Cerebellar cortex (tissue), 1 donor: ENCODE measurements around the gene TNRC18.
"Not testable (repeated sequence)": the region's sequence is repeated elsewhere in the genome, so short reads cannot be mapped to it uniquely, and the experiment has no call there.

ENCODE experiments used
- DNase-seq: peaks from one replicate; pipeline ENCODE4 v3.0.0-alpha.2; 2015; ENCODE audit warnings: low spot score

The TNRC18 gene

GRCh38 chr7:5291301-5291700, 132.3 kb downstream of the TNRC18 start:
- DNase-seq, result no peak

- no peak for DNase-seq
Measured at GRCh38 chr7:5289355-5289754, 134.3 kb downstream of the TNRC18 start.

GRCh38 chr7:5288560-5288959, 135.1 kb downstream of the TNRC18 start:
- not testable (repeated sequence) for DNase-seq

DNA sequence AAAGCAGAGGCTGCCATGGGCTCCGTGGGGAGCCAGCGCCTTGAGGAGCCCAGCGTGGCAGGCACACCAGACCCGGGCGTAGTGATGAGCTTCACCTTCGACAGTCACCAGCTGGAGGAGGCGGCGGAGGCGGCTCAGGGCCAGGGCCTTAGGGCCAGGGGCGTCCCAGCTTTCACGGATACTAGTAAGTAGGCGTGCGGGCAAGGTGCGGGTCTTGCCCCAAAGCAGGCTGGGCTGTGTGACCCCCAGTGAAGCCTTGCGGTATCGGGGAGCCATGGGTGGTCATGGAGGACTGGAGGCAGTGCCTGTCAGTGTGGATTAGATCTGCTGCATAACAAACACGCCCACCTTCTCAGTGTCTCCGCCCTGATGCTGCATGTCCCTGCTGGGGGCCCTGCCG, 135.8 kb downstream of the TNRC18 start:
- no peak for DNase-seq

DNA sequence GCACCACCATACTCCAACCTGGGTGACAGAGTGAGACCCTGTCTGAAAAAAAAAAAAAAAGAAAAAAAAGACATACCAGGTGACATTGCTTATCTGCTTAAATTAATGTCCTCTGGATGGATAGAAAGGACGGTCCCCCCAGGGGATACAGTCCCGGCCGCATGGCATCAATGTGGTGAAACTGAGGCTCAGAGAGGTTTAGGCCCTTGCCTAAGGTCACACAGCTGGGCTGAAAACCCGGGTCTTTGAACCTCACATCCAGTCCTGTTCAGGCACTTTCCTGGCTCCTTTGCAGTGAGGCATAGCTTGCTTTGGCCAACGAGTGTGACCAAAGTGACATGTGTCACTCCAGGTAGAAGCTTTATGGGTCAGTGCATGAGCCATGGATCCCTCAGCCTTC, 136.3 kb downstream of the TNRC18 start:
- DNase-seq, result not testable (repeated sequence)

DNA sequence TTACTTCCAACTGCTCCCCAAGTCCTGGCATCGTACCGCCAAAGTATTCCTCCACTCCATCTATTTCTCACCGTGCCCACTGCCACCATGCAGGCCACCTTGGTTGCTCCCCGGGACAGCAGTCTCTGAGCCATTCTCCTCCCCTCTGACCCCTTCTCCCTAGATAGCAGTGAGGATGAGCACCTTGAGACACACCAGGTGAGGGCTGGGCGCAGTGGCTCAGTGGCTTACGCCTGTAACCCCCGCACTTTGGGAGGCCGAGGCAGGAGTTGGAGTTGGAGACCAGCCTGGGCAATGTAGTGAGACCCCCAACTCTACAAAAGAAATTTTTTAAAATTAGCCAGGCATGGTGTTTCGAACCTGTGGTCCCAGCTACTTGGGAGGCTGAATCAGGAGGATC, 136.7 kb downstream of the TNRC18 start:
- no peak for DNase-seq

DNA sequence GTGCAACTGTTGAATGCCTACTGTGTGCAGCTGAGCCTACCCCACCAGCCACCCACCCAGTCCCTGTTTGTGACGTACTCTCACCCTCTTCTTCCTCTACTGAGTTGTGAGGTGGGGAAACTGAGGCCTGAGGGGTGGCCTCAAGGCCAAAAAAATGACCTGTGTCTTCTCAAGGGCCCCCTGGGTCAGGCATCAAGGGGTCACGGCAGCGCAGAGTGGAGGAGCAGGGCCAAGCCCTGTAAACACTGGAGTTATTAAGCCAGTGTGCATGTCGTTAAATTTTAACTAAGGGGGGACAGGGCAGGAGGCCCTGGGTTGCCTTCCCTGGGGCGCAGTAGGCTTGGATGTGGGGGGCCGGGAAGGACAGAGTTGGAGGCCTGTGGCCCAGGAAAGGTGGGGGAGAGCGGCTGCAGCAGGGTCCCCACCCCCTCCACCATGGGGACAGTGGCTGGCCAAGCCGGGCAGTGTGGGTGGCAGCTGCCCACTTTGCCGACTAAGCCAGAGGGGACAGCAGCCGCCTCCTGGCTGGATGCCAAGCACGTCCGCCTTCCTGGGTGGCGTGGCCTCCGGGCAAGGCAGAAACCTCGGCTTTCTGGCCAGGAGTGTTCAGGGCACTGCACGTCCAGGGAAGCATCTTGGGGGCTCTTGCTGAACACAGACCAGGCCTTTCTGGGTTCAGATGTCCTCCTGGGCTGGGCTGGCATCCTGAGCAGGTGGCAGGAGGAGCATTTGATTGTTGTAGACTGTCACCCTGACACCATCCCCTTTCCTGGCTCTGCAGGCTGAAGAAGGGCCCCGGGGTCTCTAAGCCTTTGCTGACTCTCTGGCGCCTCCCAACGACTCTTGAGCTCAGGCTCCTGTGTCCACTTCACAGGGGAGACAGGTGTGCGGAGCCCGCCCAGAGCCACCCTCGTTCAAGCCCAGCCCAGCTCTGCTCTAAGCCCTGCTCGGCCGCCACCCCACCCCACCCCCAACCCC, 139.0 kb downstream of the TNRC18 start:
- peak; percentile 70 for DNase-seq

GRCh38 chr7:5283421-5284303, 140.0 kb downstream of the TNRC18 start:
- peak; percentile 19 for DNase-seq

- DNase-seq, result peak; percentile 19
Measured at GRCh38 chr7:5282543-5283316, 140.9 kb downstream of the TNRC18 start, which contains the start of gene SLC29A4. Gene SLC29A4, plus strand, starts transcription at chr7:5282943. Its CDS starts 4,874 bp downstream, at chr7:5287817.

GRCh38 chr7:5281598-5282500, 141.8 kb downstream of the TNRC18 start:
- not testable (repeated sequence) for DNase-seq

DNA sequence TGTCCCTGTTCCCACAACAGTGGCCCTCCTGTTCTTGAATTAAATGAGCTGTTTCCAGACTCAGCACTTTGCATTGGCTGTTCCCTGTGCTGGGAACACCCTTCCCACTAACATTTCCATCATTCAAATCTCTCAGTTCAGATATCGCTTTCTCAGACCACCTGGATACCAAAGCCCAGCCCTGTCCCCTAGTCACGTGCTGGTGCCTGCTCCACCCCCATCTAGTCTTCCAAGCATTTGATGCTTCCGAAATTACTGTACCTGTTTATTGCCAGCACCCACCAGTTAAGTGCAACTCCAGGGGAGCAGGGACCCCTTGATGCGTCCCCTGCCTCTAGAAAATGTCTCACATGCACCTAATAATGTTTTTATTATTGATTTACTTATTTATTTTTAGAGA, 143.9 kb downstream of the TNRC18 start:
- DNase-seq, result no peak

DNA sequence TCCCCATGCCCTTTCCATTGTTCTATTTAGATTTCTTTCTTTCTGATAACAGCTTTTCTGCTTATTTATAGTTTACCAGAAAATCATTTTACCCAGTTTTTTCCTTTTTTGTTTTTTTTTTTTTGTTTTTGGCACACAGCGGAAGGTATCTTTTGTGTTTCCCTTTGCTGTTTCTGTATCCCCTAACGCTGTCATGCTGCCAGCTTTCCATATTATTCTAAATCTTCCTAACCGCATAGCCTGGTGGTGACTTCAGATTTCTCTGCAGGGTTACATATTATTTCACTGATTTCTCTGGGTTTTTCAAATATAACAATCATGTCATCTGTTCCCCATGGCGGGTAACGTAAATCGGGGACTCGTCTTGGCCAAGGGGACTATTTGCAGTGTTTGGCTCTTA, 144.9 kb downstream of the TNRC18 start:
- DNase-seq, result no peak

- no peak for DNase-seq
Measured at GRCh38 chr7:5276611-5277010, 147.0 kb downstream of the TNRC18 start.

GRCh38 chr7:5276123-5276522, 147.5 kb downstream of the TNRC18 start:
- DNase-seq, result not testable (repeated sequence)

GRCh38 chr7:5275510-5275909, 148.1 kb downstream of the TNRC18 start:
- DNase-seq, result not testable (repeated sequence)

GRCh38 chr7:5274985-5275431, 148.6 kb downstream of the TNRC18 start:
- not testable (repeated sequence) for DNase-seq

- no peak for DNase-seq
Measured at GRCh38 chr7:5274441-5274840, 149.2 kb downstream of the TNRC18 start.

DNA sequence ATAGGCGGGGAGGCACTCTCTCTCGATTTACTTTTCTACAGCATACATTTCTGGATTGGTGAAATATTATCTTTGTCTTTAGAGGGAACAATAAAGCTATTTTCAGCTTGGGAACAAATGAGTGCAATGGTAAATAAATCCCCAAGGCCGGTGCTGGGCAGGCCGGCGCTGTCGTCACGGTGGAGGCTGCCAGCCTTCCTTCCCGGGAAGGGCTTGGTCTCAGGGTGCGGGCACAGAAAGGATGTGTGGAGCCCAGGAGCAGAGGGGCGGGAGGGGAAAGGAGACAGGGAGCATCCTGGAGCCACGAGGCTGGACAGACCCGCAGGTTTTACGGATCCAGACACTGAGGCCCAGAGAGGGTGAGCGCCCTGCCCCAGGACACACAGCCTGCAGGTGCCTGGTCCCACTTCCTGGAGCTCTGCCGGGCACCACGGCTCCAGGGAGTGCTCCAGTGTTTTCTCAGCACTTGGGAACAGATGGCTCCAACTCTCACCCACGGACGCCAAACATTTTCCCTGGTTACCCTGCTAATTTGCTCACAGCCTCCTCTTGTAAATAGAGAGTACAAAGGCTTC, 149.7 kb downstream of the TNRC18 start:
- DNase-seq, result not testable (repeated sequence)

- DNase-seq, result no peak
Measured at GRCh38 chr7:5270788-5271187, 152.8 kb downstream of the TNRC18 start.

GRCh38 chr7:5269992-5270657, 153.5 kb downstream of the TNRC18 start:
- not testable (repeated sequence) for DNase-seq
